Left cardiac atrium (tissue), 4 donors: ENCODE data around the gene COL4A6. TPM values are rescaled to one million over a fixed set of nuclear protein-coding genes. Genes with fewer than 3 reads are reported as not detected.
A peak's percentile ranks its signal among the peaks of the same experiment; 100 is the strongest.

Experiments used
- ATAC-seq, 2 donors: fragments of 200-7000 bp; cut with Tn5 transposase; one replicate each; pipeline ENCODE4 v1.9.1; 2020; ENCODE audit warnings: mild to moderate bottlenecking in 2 of 2, moderate library complexity in 2 of 2
- DNase-seq: peaks from one replicate; pipeline ENCODE4 v3.0.0-alpha.2; 2020
- intact Hi-C, 2 donors: fragments of 100-400 bp; cut with DNase I; formaldehyde crosslinking; loops; one replicate each; pipeline versions ENCODE4 v1.14.1 to v1.15.1; 2022 to 2023
- total RNA-seq, 2 donors: library from RNA; stranded (reverse); fragmentation: NEBNext Ultra II Directional; extraction: Animal tissue kit (Norgen Biotek cat#: 25700); gene quantifications; one replicate each; pipeline ENCODE4 v1.2.1, GENCODE V29; 2021
- donor health status: DM: no; HTN: yes; CAD: no.
- donor health status: DM: no; HTN: yes; CAD: no; lungs with severe emphysema.
- donor health status: DM: yes; HTN: yes; CAD: no.
- donor health status: Dilated cardiomyopathy.

COL4A6 gene
- total RNA-seq, 2 donors from 2014 or later: 13.7 to 14.7 TPM

GRCh38 chrX:108177351-108178142 lies 260.7 kb downstream of the COL4A6 start:
- no peak for ATAC-seq
- intact Hi-C loops: no loop called here
- DNase-seq: no peak

- ATAC-seq: no peak
- intact Hi-C loops: no loop called here
- no peak for DNase-seq
These were observed 264.3 kb downstream of the COL4A6 start for GRCh38 chrX:108173874-108174273.

- DNase-seq (no peak), ATAC-seq (no peak)
- intact Hi-C loops: no loop called here
These were observed 266.6 kb downstream of the COL4A6 start for GRCh38 chrX:108171671-108172070.

- DNase-seq: no peak
- intact Hi-C loops: no loop called here
These were observed 268.5 kb downstream of the COL4A6 start for GRCh38 chrX:108169768-108170167.

GRCh38 chrX:108168961-108169740 lies 269.1 kb downstream of the COL4A6 start:
- intact Hi-C loops: no loop called here
- DNase-seq (no peak), ATAC-seq (no peak)

More at GRCh38 chrX:108169768-108170167, 268.5 kb downstream of the COL4A6 start:
- ATAC-seq: no peak

- intact Hi-C loops: no loop called here
- DNase-seq (no peak), ATAC-seq (peak in 1 of 2 donors; percentile 36)
These were observed 270.9 kb downstream of the COL4A6 start for GRCh38 chrX:108167211-108167872.

GRCh38 chrX:108165383-108166111 lies 272.7 kb downstream of the COL4A6 start:
- intact Hi-C loops: no loop called here
- no peak for DNase-seq
- peak in 1 of 2 donors; percentile 62 for ATAC-seq

GRCh38 chrX:108163333-108164082 lies 274.7 kb downstream of the COL4A6 start:
- ATAC-seq (no peak), DNase-seq (no peak)
- intact Hi-C loops: no loop called here

- DNase-seq (no peak), ATAC-seq (no peak)
- intact Hi-C loops: no loop called here
These were observed 276.0 kb downstream of the COL4A6 start for GRCh38 chrX:108162265-108162664.

- no peak for ATAC-seq
- intact Hi-C loops: no loop called here
These were observed 277.9 kb downstream of the COL4A6 start for GRCh38 chrX:108160309-108160708.

GRCh38 chrX:108159028-108159670 lies 279.1 kb downstream of the COL4A6 start:
- ATAC-seq (no peak), DNase-seq (no peak)
- intact Hi-C loops: no loop called here

More at GRCh38 chrX:108160309-108160708, 277.9 kb downstream of the COL4A6 start:
- no peak for DNase-seq

GRCh38 chrX:108157628-108158027 lies 280.6 kb downstream of the COL4A6 start:
- DNase-seq: no peak
- intact Hi-C loops: no loop called here
- no peak for ATAC-seq

- intact Hi-C loops: no loop called here
- no peak for DNase-seq
- ATAC-seq: no peak
These were observed 281.2 kb downstream of the COL4A6 start for GRCh38 chrX:108156934-108157466.

GRCh38 chrX:108156082-108156481 lies 282.1 kb downstream of the COL4A6 start:
- no peak for DNase-seq
- ATAC-seq: no peak
- intact Hi-C loops: no loop called here

GRCh38 chrX:108148524-108148923 lies 289.7 kb downstream of the COL4A6 start:
- intact Hi-C loops: no loop called here
- ATAC-seq (no peak), DNase-seq (no peak)

- intact Hi-C loops: no loop called here
These were observed 299.2 kb downstream of the COL4A6 start for GRCh38 chrX:108138814-108139702.

GRCh38 chrX:108134724-108135123 lies 303.5 kb downstream of the COL4A6 start:
- ATAC-seq: no peak
- no peak for DNase-seq
- intact Hi-C loops: no loop called here

More at GRCh38 chrX:108138814-108139702, 299.2 kb downstream of the COL4A6 start:
- DNase-seq (no peak), ATAC-seq (no peak)
